ENCODE data around the gene UMAD1. TPM values are rescaled to one million over a fixed set of nuclear protein-coding genes. Genes with fewer than 3 reads are reported as not detected.

The UMAD1 gene
- total and polyA plus RNA-seq, 2 of the 13 experiments (the other 11 are each of a cell fraction or from before 2014, with no cell fraction given): 16.8 to 17.6 TPM

GRCh38 chr7:7859411-7859810, 218.9 kb downstream of the UMAD1 start:
- WGBS (ENCODE audit: low lambda C conversion rate): 97% methylated on average over 4 of the region's 4 CpGs
- BruUV-seq (replicated peaks): no TSS peak
- FAIRE-seq: no peak
- ChIA-PET CTCF (ENCODE audit: low intra/inter-chr PET ratio, low total read pairs) (no interaction called here), POLR2A (no interaction called here)
- H3K27ac ChIP-seq (ENCODE audit: extremely low read length, insufficient read depth, low read length): no peak overlapping the region
- no peaks in the 10 kb centered on the region for H3K36me3 ChIP-seq (replicated peaks in 1 of 2; ENCODE audit: control insufficient read depth in 1 of 2, insufficient read depth in 2 of 2, low read length in 2 of 2)
- peaks cover 16% of the 10 kb centered on the region for H3K9me3 ChIP-seq (ENCODE audit: low read length)
- intact Hi-C loops (cut with micrococcal nuclease; ENCODE audit: unreplicated experiment): no loop called here
- in situ Hi-C loops (cut with HindIII; ENCODE audit: extremely low pct_ligation_motif_present, low pct_unique_long_range_greater_than_20kb): no loop called here
- no peak overlapping the region for H3K4me2 ChIP-seq (ENCODE audit: low read depth, low read length)
- H3K4me1 ChIP-seq (ENCODE audit: insufficient read depth, low read length): peaks cover 9% of the 10 kb centered on the region
- H3K79me2 ChIP-seq (ENCODE audit: insufficient read depth, low read length): no peaks in the 10 kb centered on the region
- TF ChIP-seq GATA4 (IDR thresholded peaks at IDR 0.05; ENCODE audit: borderline replicate concordance, low read depth) (no peak), REL (CRISPR knock-in tag; conservative IDR thresholded peaks at IDR 0.05) (no peak), RXRB (CRISPR knock-in tag; IDR thresholded peaks at IDR 0.05; ENCODE audit: borderline replicate concordance) (no peak)
- H3K9ac ChIP-seq (ENCODE audit: insufficient read depth, low read depth, low read length): no peak overlapping the region
- DNase-seq (ENCODE audit: low spot score): no peak
- no peak overlapping the region for H3K4me3 ChIP-seq (replicated peaks in 1 of 3; ENCODE audit: insufficient read depth in 1 of 3, low read depth in 2 of 3, low read length in 3 of 3)
- H2AFZ ChIP-seq (ENCODE audit: low read length): no peak overlapping the region
- H4K20me1 ChIP-seq (ENCODE audit: insufficient read depth, low read length): no peaks in the 10 kb centered on the region
- no peaks in the 10 kb centered on the region for H3K27me3 ChIP-seq (ENCODE audit: control insufficient read depth in 1 of 2, insufficient read depth in 2 of 2, low read length in 2 of 2)
- no peak for ATAC-seq

DNA sequence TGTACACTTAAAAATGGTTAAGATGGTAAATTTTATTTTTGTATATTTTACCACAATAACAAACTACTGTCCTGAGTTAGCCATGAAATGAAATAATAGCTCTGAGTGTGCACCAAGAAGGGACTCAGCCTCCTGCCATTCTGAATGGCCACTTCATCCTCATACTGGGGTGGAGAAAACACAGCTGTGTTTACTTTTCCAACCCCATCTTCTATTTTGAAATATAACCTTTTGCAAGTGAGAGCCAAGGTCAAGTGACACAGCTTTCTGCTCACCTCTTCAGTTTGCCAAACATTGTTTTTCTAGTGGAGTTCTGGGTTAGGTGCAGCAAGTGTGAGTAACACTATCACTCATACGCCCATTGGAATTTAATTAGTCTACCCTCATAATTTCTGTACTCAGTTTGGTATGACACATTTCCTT, 220.7 kb downstream of the UMAD1 start:
- WGBS (ENCODE audit: low lambda C conversion rate): 58% methylated on average over 1 of the region's 1 CpG
- POLR2A ChIA-PET: no interaction called here
- intact Hi-C loops (cut with micrococcal nuclease; ENCODE audit: unreplicated experiment): no loop called here
- Histone ChIP-seq H2AFZ (ENCODE audit: low read length) (no peak overlapping the region), H3K9me3 (ENCODE audit: low read length) (no peaks in the 10 kb centered on the region), H3K4me2 (ENCODE audit: low read depth, low read length) (no peak overlapping the region), H3K4me1 (ENCODE audit: insufficient read depth, low read length) (peaks cover 9% of the 10 kb centered on the region), H3K79me2 (ENCODE audit: insufficient read depth, low read length) (no peaks in the 10 kb centered on the region), H3K36me3 (replicated peaks in 1 of 2; ENCODE audit: control insufficient read depth in 1 of 2, insufficient read depth in 2 of 2, low read length in 2 of 2) (no peaks in the 10 kb centered on the region), H3K27me3 (ENCODE audit: control insufficient read depth in 1 of 2, insufficient read depth in 2 of 2, low read length in 2 of 2) (no peaks in the 10 kb centered on the region), H3K4me3 (replicated peaks in 1 of 3; ENCODE audit: insufficient read depth in 1 of 3, low read depth in 2 of 3, low read length in 3 of 3) (no peak overlapping the region), H3K9ac (ENCODE audit: insufficient read depth, low read depth, low read length) (no peak overlapping the region), H3K27ac (ENCODE audit: extremely low read length, insufficient read depth, low read length) (no peak overlapping the region), H4K20me1 (ENCODE audit: insufficient read depth, low read length) (no peaks in the 10 kb centered on the region)
- ATAC-seq (peak; percentile 55; the same call in 2 of the 3 replicates), DNase-seq (ENCODE audit: low spot score) (peak; percentile 49), FAIRE-seq (peak; percentile 43)
- in situ Hi-C loops (cut with HindIII; ENCODE audit: extremely low pct_ligation_motif_present, low pct_unique_long_range_greater_than_20kb): no loop called here
- CTCF ChIA-PET (ENCODE audit: low intra/inter-chr PET ratio, low total read pairs): no interaction called here
- no TSS peak for BruUV-seq (replicated peaks)
- TF ChIP-seq CEBPG (CRISPR knock-in tag; IDR thresholded peaks at IDR 0.05): 0 out of 2 replicates have a peak, but pooled peaks have one; percentile 7
- 0 out of 2 replicates have a peak, but pooled peaks have one; percentile 49 for TF ChIP-seq ZNF205 (CRISPR knock-in tag; IDR thresholded peaks at IDR 0.05)
- TF ChIP-seq SIX1 (CRISPR knock-in tag; IDR thresholded peaks at IDR 0.05; ENCODE audit: borderline replicate concordance): peak; percentile 14; the same call in 1 of the 2 replicates
- TF ChIP-seq, protein P1, sequence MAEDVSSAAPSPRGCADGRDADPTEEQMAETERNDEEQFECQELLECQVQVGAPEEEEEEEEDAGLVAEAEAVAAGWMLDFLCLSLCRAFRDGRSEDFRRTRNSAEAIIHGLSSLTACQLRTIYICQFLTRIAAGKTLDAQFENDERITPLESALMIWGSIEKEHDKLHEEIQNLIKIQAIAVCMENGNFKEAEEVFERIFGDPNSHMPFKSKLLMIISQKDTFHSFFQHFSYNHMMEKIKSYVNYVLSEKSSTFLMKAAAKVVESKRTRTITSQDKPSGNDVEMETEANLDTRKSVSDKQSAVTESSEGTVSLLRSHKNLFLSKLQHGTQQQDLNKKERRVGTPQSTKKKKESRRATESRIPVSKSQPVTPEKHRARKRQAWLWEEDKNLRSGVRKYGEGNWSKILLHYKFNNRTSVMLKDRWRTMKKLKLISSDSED (CRISPR knock-in tag; IDR thresholded peaks at IDR 0.05): no peak
- peak; percentile 68; the same call in 1 of the 2 replicates for TF ChIP-seq ZNF12 (CRISPR knock-in tag; IDR thresholded peaks at IDR 0.05)
- peak; percentile 72 for TF ChIP-seq GATAD2A (CRISPR knock-in tag; IDR thresholded peaks at IDR 0.05)
- TF ChIP-seq HMG20A (CRISPR knock-in tag; IDR thresholded peaks at IDR 0.05; ENCODE audit: borderline replicate concordance): peak; percentile 61; the same call in 1 of the 2 replicates
- 0 out of 2 replicates have a peak, but pooled peaks have one; percentile 31 for TF ChIP-seq PAXIP1 (CRISPR knock-in tag; conservative IDR thresholded peaks at IDR 0.05)
- TF ChIP-seq ZNF33B (CRISPR knock-in tag; IDR thresholded peaks at IDR 0.05): no peak
- TF ChIP-seq HNF4A (CRISPR knock-in tag; IDR thresholded peaks at IDR 0.05): peak; percentile 33; the same call in 1 of the 2 replicates
- peak; percentile 65; the same call in 1 of the 2 replicates for TF ChIP-seq POGZ (CRISPR knock-in tag; IDR thresholded peaks at IDR 0.05)
- no peak for TF ChIP-seq FOXA1 (IDR thresholded peaks at IDR 0.05)
- peak; percentile 75 for TF ChIP-seq FOXA1 (CRISPR knock-in tag; IDR thresholded peaks at IDR 0.05)
- peak; percentile 48 for TF ChIP-seq FOSL2 (CRISPR knock-in tag; IDR thresholded peaks at IDR 0.05)
